Measurements from ENCODE around the gene TMCC1. TPM values are rescaled to one million over a fixed set of nuclear protein-coding genes. Genes with fewer than 3 reads are reported as not detected.

The TMCC1 gene
- total and polyA plus RNA-seq, 4 donors, result 10.2 to 60.0 (median 11.0) TPM

- DNase-seq (ENCODE audit: low spot score), result no peak
- H3K4me3 ChIP-seq (ENCODE audit: low read depth in 1 of 3, low read length in 3 of 3), result no peak overlapping the region
- no peaks in the 10 kb centered on the region for H3K36me3 ChIP-seq (ENCODE audit: control insufficient read depth in 4 of 4, insufficient read depth in 3 of 4, low read depth in 1 of 4, low read length in 3 of 4)
- no peak overlapping the region for H3K9ac ChIP-seq (ENCODE audit: low read depth in 1 of 2, low read length in 2 of 2)
- H3K4me1 ChIP-seq (ENCODE audit: control insufficient read depth in 4 of 4, insufficient read depth in 4 of 4, low read length in 3 of 4), result no peaks in the 10 kb centered on the region
- H3K27me3 ChIP-seq (ENCODE audit: control insufficient read depth in 4 of 4, insufficient read depth in 4 of 4, low read length in 3 of 4), result no peaks in the 10 kb centered on the region
- no peak for TF ChIP-seq RAD21 (IDR thresholded peaks at IDR 0.05)
- TF ChIP-seq, protein P1, sequence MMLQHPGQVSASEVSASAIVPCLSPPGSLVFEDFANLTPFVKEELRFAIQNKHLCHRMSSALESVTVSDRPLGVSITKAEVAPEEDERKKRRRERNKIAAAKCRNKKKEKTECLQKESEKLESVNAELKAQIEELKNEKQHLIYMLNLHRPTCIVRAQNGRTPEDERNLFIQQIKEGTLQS (IDR thresholded peaks at IDR 0.05), result no peak
- TF ChIP-seq JUND (IDR thresholded peaks at IDR 0.05), result no peak
- TF ChIP-seq, protein P2, sequence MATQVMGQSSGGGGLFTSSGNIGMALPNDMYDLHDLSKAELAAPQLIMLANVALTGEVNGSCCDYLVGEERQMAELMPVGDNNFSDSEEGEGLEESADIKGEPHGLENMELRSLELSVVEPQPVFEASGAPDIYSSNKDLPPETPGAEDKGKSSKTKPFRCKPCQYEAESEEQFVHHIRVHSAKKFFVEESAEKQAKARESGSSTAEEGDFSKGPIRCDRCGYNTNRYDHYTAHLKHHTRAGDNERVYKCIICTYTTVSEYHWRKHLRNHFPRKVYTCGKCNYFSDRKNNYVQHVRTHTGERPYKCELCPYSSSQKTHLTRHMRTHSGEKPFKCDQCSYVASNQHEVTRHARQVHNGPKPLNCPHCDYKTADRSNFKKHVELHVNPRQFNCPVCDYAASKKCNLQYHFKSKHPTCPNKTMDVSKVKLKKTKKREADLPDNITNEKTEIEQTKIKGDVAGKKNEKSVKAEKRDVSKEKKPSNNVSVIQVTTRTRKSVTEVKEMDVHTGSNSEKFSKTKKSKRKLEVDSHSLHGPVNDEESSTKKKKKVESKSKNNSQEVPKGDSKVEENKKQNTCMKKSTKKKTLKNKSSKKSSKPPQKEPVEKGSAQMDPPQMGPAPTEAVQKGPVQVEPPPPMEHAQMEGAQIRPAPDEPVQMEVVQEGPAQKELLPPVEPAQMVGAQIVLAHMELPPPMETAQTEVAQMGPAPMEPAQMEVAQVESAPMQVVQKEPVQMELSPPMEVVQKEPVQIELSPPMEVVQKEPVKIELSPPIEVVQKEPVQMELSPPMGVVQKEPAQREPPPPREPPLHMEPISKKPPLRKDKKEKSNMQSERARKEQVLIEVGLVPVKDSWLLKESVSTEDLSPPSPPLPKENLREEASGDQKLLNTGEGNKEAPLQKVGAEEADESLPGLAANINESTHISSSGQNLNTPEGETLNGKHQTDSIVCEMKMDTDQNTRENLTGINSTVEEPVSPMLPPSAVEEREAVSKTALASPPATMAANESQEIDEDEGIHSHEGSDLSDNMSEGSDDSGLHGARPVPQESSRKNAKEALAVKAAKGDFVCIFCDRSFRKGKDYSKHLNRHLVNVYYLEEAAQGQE (IDR thresholded peaks at IDR 0.05), result no peak
- no peak for TF ChIP-seq RXRA (IDR thresholded peaks at IDR 0.05)
- no peak for TF ChIP-seq HNF4G (IDR thresholded peaks at IDR 0.05)
- H3K9me3 ChIP-seq (ENCODE audit: control insufficient read depth in 4 of 4, low read length in 3 of 4), result no peaks in the 10 kb centered on the region
- WGBS, result 97% methylated on average over 1 of the region's 1 CpG
- no peak overlapping the region for H3K27ac ChIP-seq (ENCODE audit: low read depth in 1 of 2, low read length in 2 of 2)
Measured at GRCh38 chr3:129732200-129732876, 161.2 kb downstream of the TMCC1 start.

- no peak for DNase-seq (ENCODE audit: low spot score)
Measured at GRCh38 chr3:129727707-129728106, 165.8 kb downstream of the TMCC1 start.

More at GRCh38 chr3:129727707-129728106, 165.8 kb downstream of the TMCC1 start:
- Histone ChIP-seq H3K27me3 (ENCODE audit: control insufficient read depth in 4 of 4, insufficient read depth in 4 of 4, low read length in 3 of 4) (no peaks in the 10 kb centered on the region), H3K9me3 (ENCODE audit: control insufficient read depth in 4 of 4, low read length in 3 of 4) (no peaks in the 10 kb centered on the region), H3K4me3 (ENCODE audit: low read depth in 1 of 3, low read length in 3 of 3) (no peak overlapping the region), H3K9ac (ENCODE audit: low read depth in 1 of 2, low read length in 2 of 2) (no peak overlapping the region), H3K4me1 (ENCODE audit: control insufficient read depth in 4 of 4, insufficient read depth in 4 of 4, low read length in 3 of 4) (peaks cover 0 to 15% (median 8%) of the 10 kb centered on the region in 4 donors), H3K36me3 (ENCODE audit: control insufficient read depth in 4 of 4, insufficient read depth in 3 of 4, low read depth in 1 of 4, low read length in 3 of 4) (no peaks in the 10 kb centered on the region), H3K27ac (ENCODE audit: low read depth in 1 of 2, low read length in 2 of 2) (no peak overlapping the region)
- 84% methylated on average over 2 of the region's 2 CpGs for WGBS
- no peak for TF ChIP-seq FOXA1 (IDR thresholded peaks at IDR 0.05)
- no peak for TF ChIP-seq NR2F2 (IDR thresholded peaks at IDR 0.05)
- no peak for TF ChIP-seq RAD21 (IDR thresholded peaks at IDR 0.05)
- TF ChIP-seq FOXA2 (IDR thresholded peaks at IDR 0.05), result no peak
- TF ChIP-seq HNF4G (IDR thresholded peaks at IDR 0.05), result no peak
- TF ChIP-seq GABPA (IDR thresholded peaks at IDR 0.05 in 1 of 2, conservative IDR thresholded peaks at IDR 0.05 in 1 of 2), result no peak
- TF ChIP-seq, protein P1 (IDR thresholded peaks at IDR 0.05), result no peak
- no peak for TF ChIP-seq MAX (IDR thresholded peaks at IDR 0.05)
- TF ChIP-seq CTCF (IDR thresholded peaks at IDR 0.05; ENCODE audit: low read depth, low read length, missing input control), result no peak

Measured in liver (tissue), 9 donors.